ENCODE data around the gene NTN5. TPM values are rescaled to one million over a fixed set of nuclear protein-coding genes. Genes with fewer than 3 reads are reported as not detected.

The NTN5 gene
- total RNA-seq, 1 experiment from 2014 or later: not detected

GRCh38 chr19:48615231-48616040 is 57.4 kb downstream of the NTN5 start:
- no peak for DNase-seq (ENCODE audit: low spot score)

GRCh38 chr19:48614436-48615230 is 58.2 kb downstream of the NTN5 start, which contains the start of gene FAM83E:
Gene FAM83E (minus strand): TSS chr19:48615076. CDS start chr19:48613372, 1,704 bp downstream.
- DNase-seq (ENCODE audit: low spot score): no peak

DNA sequence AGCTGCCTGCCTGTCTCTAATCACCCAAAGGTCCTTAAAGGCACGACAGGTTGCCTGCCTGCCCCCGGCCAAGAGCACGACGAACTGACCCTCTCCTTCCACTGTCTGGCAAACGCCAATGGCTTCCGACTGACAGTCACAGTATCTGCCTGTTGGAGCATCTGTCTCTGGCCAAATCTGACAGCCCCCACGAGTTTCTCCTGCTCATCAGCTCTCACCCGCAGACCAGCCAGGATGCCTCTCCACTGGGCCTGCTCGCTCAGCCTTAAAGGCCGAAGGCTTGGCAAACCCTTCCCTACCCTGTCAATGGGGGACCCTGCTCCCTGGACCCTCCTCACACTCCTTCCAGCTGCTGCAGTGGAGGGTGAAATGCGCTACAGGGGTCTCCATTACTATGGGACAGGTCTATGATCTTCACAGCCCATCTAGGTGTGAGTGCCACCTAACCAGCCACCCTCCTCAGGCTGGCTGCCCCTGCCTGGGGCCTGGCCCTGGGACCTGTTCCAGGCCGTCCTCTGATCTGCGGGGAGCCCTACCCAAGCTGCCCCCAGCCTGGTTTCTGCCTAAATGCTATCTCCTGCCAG is 58.9 kb downstream of the NTN5 start:
- DNase-seq (ENCODE audit: low spot score): no peak

DNA sequence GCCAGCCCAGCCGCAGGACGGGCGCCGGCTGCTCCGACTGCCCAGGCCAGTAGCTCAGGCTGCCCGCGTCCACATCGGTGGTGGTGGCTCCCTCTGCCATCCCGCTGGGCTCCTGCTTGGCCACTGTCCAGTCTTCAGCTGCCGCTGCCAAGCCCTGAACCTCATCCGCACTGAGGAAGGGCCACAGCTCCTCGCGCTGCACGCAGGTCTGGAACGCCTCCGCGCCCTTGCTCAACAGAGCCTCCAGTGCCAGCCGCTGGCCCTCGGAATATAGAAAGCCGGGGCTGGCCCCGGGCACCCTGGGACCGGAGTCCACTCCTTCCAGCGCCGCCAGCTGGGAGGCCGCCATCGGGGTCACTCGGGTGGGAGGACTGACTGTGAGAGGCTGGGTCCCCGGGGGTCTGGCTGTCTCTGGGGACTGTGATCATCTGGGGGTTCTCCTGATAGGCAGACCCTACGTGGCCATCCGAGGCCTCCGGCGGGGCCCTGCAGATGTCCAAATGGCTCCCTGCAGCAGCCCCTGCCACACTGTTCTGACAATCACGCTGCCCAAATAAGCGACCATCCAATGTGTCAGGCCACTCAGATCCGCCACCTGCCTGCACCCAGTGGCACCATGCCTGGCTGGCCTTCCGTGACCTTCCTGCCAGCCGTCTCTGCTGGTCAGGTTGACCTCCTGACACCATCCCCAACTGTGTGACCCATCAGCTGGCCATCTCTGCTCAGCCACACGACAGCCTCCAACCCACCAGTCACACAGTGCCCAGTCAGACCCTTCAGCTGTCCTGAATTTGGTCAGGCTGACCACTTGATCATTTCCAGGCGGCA is 59.6 kb downstream of the NTN5 start:
- DNase-seq (ENCODE audit: low spot score): no peak

GRCh38 chr19:48611872-48612271 is 60.9 kb downstream of the NTN5 start:
- no peak for DNase-seq (ENCODE audit: low spot score)

Other genes with a start within 250 kb of the NTN5 start
- gene GRWD1, start 227.0 kb downstream of the NTN5 start, total RNA-seq (2014; rRNA removed; shearing (Covaris generic)): 38.9 and 55.4 TPM in 2 replicates
- gene KCNJ14, start 217.4 kb downstream of the NTN5 start, total RNA-seq (2014; rRNA removed; shearing (Covaris generic)): 0.36 and 0.55 TPM in 2 replicates
- gene CYTH2, start 203.6 kb downstream of the NTN5 start, total RNA-seq (2014; rRNA removed; shearing (Covaris generic)): 28.7 and 38.5 TPM in 2 replicates
- gene LMTK3, start 161.2 kb downstream of the NTN5 start, total RNA-seq (2014; rRNA removed; shearing (Covaris generic)): not detected in 2 replicates
- 0.38 TPM in 1 of 2 replicates, not detected in the other for gene SULT2B1, start 120.8 kb downstream of the NTN5 start, total RNA-seq (2014; rRNA removed; shearing (Covaris generic))
- not detected in 2 replicates for gene SPACA4, start 66.3 kb downstream of the NTN5 start, total RNA-seq (2014; rRNA removed; shearing (Covaris generic))
- 0.07 TPM in 1 of 2 replicates, not detected in the other for gene FAM83E, start 57.9 kb downstream of the NTN5 start, total RNA-seq (2014; rRNA removed; shearing (Covaris generic))
- gene RPL18, start 53.8 kb downstream of the NTN5 start, total RNA-seq (2014; rRNA removed; shearing (Covaris generic)): 764 and 1,035 TPM in 2 replicates
- gene SPHK2, start 53.5 kb downstream of the NTN5 start, total RNA-seq (2014; rRNA removed; shearing (Covaris generic)): 7.6 and 10.5 TPM in 2 replicates
- gene DBP, start 35.6 kb downstream of the NTN5 start, total RNA-seq (2014; rRNA removed; shearing (Covaris generic)): 2.6 and 15.5 TPM in 2 replicates
- gene CA11, start 26.8 kb downstream of the NTN5 start, total RNA-seq (2014; rRNA removed; shearing (Covaris generic)): 2.3 and 5.8 TPM in 2 replicates
- not detected in 2 replicates for gene FUT2, start 23.0 kb upstream of the NTN5 start, total RNA-seq (2014; rRNA removed; shearing (Covaris generic))
- 0.93 and 1.1 TPM in 2 replicates for gene MAMSTR, start 46.7 kb upstream of the NTN5 start, total RNA-seq (2014; rRNA removed; shearing (Covaris generic))
- 0.07 and 0.12 TPM in 2 replicates for gene RASIP1, start 67.6 kb upstream of the NTN5 start, total RNA-seq (2014; rRNA removed; shearing (Covaris generic))
- gene IZUMO1, start 73.9 kb upstream of the NTN5 start, total RNA-seq (2014; rRNA removed; shearing (Covaris generic)): not detected in 2 replicates
- gene FUT1, start 79.6 kb upstream of the NTN5 start, total RNA-seq (2014; rRNA removed; shearing (Covaris generic)): 0.81 and 0.98 TPM in 2 replicates
- gene FGF21, start 82.5 kb upstream of the NTN5 start, total RNA-seq (2014; rRNA removed; shearing (Covaris generic)): not detected in 2 replicates
- 29.5 and 36.8 TPM in 2 replicates for gene BCAT2, start 138.0 kb upstream of the NTN5 start, total RNA-seq (2014; rRNA removed; shearing (Covaris generic))
- gene HSD17B14, start 163.5 kb upstream of the NTN5 start, total RNA-seq (2014; rRNA removed; shearing (Covaris generic)): 9.9 and 14.6 TPM in 2 replicates
- gene PLEKHA4, start 195.6 kb upstream of the NTN5 start, total RNA-seq (2014; rRNA removed; shearing (Covaris generic)): 1.9 and 6.9 TPM in 2 replicates
- gene PPP1R15A, start 199.4 kb upstream of the NTN5 start, total RNA-seq (2014; rRNA removed; shearing (Covaris generic)): 20.8 and 34.8 TPM in 2 replicates
- gene TULP2, start 225.7 kb upstream of the NTN5 start, total RNA-seq (2014; rRNA removed; shearing (Covaris generic)): not detected in 2 replicates
- gene NUCB1, start 227.3 kb upstream of the NTN5 start, total RNA-seq (2014; rRNA removed; shearing (Covaris generic)): 91.4 and 104 TPM in 2 replicates